Memory B cell (primary cell): ENCODE data around the gene FHIT.

Experiments
- ATAC-seq: fragments of 150-1000 bp; cut with Tn5 transposase; 2 replicates; pipeline ENCODE4 v1.10.0; 2021; ENCODE audit warnings: low read depth, mild to moderate bottlenecking, moderate library complexity
- DNase-seq, 2 donors: peaks; one replicate each; pipeline ENCODE4 v3.0.0; 2022; ENCODE audit warnings: low spot score in 2 of 2
- H3K27ac Mint-ChIP-seq: one replicate; pipeline ENCODE4 v1.8.0; 2022; ENCODE audit warnings: mild to moderate bottlenecking, moderate library complexity, mixed read lengths
- H3K27me3 Mint-ChIP-seq: one replicate; pipeline ENCODE4 v1.8.0; 2022; ENCODE audit warnings: mixed read lengths
- H3K36me3 Mint-ChIP-seq: one replicate; pipeline ENCODE4 v1.8.0; 2022; ENCODE audit warnings: mild to moderate bottlenecking, mixed read lengths
- H3K4me1 Mint-ChIP-seq: one replicate; pipeline ENCODE4 v1.8.0; 2022; ENCODE audit warnings: mixed read lengths
- H3K4me3 Mint-ChIP-seq: one replicate; pipeline ENCODE4 v1.8.0; 2022; ENCODE audit warnings: mild to moderate bottlenecking, moderate library complexity, mixed read lengths
- H3K9me3 Mint-ChIP-seq: one replicate; pipeline ENCODE4 v1.8.0; 2022; ENCODE audit warnings: mixed read lengths

Gene FHIT

DNA sequence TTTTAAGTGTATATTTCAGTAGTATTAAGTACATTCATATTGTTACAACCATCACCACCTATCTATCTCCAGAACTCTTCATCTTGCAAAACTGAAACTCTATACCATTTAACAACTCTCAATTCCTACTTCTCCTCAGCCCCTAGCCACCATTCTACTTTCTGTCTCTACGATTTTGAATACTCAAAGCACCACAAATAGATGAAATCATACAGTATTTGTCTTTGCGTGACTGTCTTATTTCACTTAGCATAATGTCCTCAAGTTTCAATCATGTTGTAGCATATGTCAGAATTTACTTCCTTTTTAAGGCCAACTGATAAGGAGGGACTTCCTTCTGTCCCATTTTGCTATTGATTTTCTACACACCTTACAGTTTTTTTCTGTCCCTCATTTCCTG lies 593.3 kb downstream of the FHIT start:
- ATAC-seq (no peak), DNase-seq (no peak)
- Mint-ChIP-seq H3K27me3 (no peaks in the 10 kb centered on the region), H3K4me3 (no peak overlapping the region), H3K4me1 (no peaks in the 10 kb centered on the region), H3K36me3 (peaks cover 2% of the 10 kb centered on the region), H3K27ac (no peak overlapping the region), H3K9me3 (peaks cover 23% of the 10 kb centered on the region)

DNA sequence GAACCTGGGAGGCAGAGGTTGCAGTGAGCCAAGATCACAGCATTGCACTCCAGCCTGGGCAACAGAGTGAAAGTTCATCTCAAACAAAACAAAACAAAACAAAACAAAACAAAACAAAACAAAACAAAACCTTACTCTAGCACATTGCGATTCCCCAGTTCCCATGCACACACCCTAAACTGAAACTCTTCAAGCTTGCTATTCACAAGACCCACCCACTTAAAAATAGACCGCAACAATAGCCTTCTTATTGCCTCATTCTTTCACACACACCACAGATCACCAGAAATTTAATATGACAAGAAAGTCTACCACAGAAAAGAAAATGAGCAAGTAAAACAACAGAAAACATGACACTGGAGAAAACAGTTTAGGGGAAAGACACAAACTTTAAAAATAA lies 598.4 kb downstream of the FHIT start:
- DNase-seq (no peak), ATAC-seq (no peak)
- no peak overlapping the region for H3K27ac Mint-ChIP-seq
- no peaks in the 10 kb centered on the region for H3K27me3 Mint-ChIP-seq
- H3K4me1 Mint-ChIP-seq = no peaks in the 10 kb centered on the region
- H3K9me3 Mint-ChIP-seq = peaks cover 7% of the 10 kb centered on the region
- no peaks in the 10 kb centered on the region for H3K36me3 Mint-ChIP-seq
- H3K4me3 Mint-ChIP-seq = no peak overlapping the region

DNA sequence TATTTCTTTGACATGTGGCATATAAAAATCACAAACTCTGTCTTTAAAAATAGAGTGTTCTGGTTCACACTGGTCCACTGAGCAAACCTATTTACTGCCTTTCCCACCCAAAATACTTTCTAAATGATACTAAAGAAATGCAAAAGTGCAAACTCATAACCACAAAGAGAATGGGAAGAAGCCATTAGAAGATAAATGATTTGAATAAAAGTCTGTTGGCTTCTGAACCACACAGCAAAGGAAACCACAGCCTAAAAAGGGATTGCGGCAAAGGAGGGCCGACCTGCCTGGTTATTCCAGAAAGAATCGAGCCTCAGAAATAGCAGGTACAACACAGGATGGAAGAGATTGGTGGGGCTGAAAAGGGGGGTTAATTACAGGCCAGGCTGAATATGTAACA lies 599.5 kb downstream of the FHIT start:
- Mint-ChIP-seq H3K4me1 (no peaks in the 10 kb centered on the region), H3K36me3 (no peaks in the 10 kb centered on the region), H3K27ac (no peak overlapping the region), H3K4me3 (no peak overlapping the region), H3K9me3 (peaks cover 7% of the 10 kb centered on the region), H3K27me3 (no peaks in the 10 kb centered on the region)
- DNase-seq (no peak), ATAC-seq (no peak)

DNA sequence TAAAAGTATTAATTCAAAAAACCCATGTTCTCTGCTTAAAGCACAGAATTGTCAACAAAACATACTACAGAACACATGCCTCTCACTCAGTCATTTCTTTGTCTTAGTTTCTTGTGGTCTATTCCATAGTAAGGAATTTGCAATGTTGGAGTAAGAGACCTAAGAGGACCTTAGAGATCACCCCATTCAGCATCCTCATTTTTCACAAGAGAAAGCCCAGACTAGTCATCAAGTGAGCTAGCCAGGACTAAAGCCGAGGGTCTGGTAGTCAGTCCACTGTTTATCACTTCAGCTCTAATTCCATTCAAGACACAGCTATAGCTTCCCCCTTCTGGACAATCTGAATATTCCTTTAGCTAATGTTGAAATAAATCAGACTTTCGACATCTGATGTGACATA lies 601.1 kb downstream of the FHIT start:
- ATAC-seq (no peak), DNase-seq (no peak)
- H3K27me3 Mint-ChIP-seq = no peaks in the 10 kb centered on the region
- no peaks in the 10 kb centered on the region for H3K4me1 Mint-ChIP-seq
- peaks cover 7% of the 10 kb centered on the region for H3K9me3 Mint-ChIP-seq
- no peaks in the 10 kb centered on the region for H3K36me3 Mint-ChIP-seq
- no peak overlapping the region for H3K27ac Mint-ChIP-seq
- no peak overlapping the region for H3K4me3 Mint-ChIP-seq

DNA sequence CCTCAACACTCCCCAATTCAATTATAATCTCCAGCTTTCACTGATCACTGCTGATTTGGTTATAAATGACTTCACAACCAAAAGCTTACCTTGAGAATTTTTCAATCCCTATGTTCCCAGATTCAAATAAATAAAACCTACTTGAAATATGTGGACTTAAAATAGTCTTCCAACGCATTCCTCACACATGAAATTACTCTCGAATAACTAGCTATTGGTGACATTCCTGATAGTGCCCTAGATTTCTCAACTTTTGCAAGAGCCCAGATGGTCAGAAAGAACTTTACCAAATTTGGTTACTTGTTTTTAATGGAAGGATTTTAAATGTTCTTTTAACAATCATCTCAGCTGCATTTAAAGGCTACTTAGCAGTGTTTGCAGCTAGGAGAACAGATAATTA lies 605.5 kb downstream of the FHIT start:
- DNase-seq (no peak), ATAC-seq (no peak)
- no peak overlapping the region for H3K4me3 Mint-ChIP-seq
- no peak overlapping the region for H3K27ac Mint-ChIP-seq
- no peaks in the 10 kb centered on the region for H3K36me3 Mint-ChIP-seq
- H3K27me3 Mint-ChIP-seq = no peaks in the 10 kb centered on the region
- H3K9me3 Mint-ChIP-seq = no peaks in the 10 kb centered on the region
- H3K4me1 Mint-ChIP-seq = no peaks in the 10 kb centered on the region

DNA sequence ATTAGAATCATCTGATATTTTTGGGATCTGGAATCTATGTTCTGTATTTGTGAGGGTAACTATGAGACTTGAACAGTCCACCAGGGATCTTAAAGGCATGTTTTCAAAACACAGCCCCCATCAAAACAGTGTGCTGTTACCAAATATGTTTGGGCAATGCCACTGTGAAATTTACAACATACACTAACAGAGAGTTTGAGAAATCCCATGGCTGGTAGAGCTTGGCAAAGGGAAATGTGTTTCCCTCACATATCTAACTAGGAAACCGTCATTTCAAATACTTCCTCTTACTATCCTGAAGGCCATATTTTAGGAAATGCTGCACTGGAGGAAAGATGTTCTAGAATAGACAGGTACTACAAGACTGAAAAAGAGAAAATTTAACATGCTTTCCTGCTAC lies 607.4 kb downstream of the FHIT start:
- H3K9me3 Mint-ChIP-seq = no peaks in the 10 kb centered on the region
- no peaks in the 10 kb centered on the region for H3K4me1 Mint-ChIP-seq
- no peaks in the 10 kb centered on the region for H3K27me3 Mint-ChIP-seq
- H3K36me3 Mint-ChIP-seq = no peaks in the 10 kb centered on the region
- DNase-seq (no peak), ATAC-seq (no peak)
- H3K27ac Mint-ChIP-seq = no peak overlapping the region
- H3K4me3 Mint-ChIP-seq = no peak overlapping the region

DNA sequence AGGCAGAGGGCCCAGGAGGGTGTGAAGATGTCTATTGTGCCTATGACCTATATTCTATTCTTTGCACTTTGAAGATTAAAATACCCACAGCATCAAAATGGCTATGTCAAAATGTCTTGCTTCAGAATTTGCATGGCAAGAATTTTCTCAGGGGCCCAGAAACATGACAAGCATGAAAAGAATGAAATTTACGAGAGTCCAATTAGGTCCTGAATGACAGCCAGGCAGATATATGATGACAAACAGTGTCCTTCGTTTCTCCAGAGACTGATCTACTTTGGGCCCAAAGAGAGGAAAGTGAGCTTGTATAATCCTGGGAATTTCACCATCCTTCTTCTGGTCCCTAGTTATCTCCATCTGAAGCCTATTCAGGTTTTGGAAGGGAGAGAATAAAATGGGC lies 609.9 kb downstream of the FHIT start:
- DNase-seq = no peak
- H3K27ac Mint-ChIP-seq = no peak overlapping the region
- H3K4me3 Mint-ChIP-seq = no peak overlapping the region
- no peaks in the 10 kb centered on the region for H3K4me1 Mint-ChIP-seq
- no peaks in the 10 kb centered on the region for H3K27me3 Mint-ChIP-seq
- no peak for ATAC-seq
- H3K9me3 Mint-ChIP-seq = no peaks in the 10 kb centered on the region
- no peaks in the 10 kb centered on the region for H3K36me3 Mint-ChIP-seq

DNA sequence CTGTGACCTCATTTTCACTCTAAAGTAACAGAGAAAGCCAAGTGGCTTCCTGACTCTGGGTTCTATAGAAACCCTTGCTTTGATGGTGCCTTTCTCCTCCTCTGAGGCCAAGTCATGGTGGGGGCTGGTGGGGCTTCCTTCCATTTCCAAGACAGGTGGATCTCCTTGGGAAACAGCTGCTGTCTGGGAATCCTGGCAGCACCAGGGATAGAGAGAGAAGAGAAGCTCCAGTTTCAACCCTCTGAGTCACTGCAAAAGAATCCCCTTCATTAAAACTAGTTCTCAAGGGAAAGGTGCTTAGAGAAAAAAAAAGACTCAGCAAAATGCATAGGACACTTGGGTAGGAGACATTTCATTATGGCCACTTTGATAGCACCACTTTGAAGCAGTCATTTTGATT lies 614.4 kb downstream of the FHIT start:
- H3K27me3 Mint-ChIP-seq = no peaks in the 10 kb centered on the region
- no peak overlapping the region for H3K27ac Mint-ChIP-seq
- no peak for ATAC-seq
- H3K4me1 Mint-ChIP-seq = no peaks in the 10 kb centered on the region
- no peaks in the 10 kb centered on the region for H3K36me3 Mint-ChIP-seq
- H3K4me3 Mint-ChIP-seq = no peak overlapping the region
- no peaks in the 10 kb centered on the region for H3K9me3 Mint-ChIP-seq
- DNase-seq = no peak

DNA sequence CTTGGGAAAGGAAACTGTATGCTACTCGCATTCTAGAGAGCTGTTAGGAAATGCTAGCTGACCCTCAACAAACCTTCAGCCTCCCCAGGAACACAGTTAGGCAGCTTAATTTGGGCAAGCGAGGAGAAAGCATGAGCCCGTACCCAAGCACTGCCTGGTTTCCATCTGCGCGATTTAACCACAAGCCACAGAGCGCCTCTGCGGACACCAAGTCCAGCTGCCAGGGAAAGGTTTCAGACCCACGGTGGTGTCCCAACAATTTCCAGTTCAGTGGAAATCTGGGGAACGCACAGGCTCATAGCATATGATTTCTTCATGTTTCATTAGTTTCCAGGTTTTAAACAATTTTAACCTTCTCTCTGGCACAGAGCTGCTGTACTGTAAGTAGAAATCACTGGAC lies 617.6 kb downstream of the FHIT start:
- no peaks in the 10 kb centered on the region for H3K36me3 Mint-ChIP-seq
- H3K27me3 Mint-ChIP-seq = no peaks in the 10 kb centered on the region
- no peak overlapping the region for H3K27ac Mint-ChIP-seq
- no peaks in the 10 kb centered on the region for H3K4me1 Mint-ChIP-seq
- no peak for ATAC-seq
- H3K4me3 Mint-ChIP-seq = no peak overlapping the region
- DNase-seq = no peak
- H3K9me3 Mint-ChIP-seq = no peaks in the 10 kb centered on the region

DNA sequence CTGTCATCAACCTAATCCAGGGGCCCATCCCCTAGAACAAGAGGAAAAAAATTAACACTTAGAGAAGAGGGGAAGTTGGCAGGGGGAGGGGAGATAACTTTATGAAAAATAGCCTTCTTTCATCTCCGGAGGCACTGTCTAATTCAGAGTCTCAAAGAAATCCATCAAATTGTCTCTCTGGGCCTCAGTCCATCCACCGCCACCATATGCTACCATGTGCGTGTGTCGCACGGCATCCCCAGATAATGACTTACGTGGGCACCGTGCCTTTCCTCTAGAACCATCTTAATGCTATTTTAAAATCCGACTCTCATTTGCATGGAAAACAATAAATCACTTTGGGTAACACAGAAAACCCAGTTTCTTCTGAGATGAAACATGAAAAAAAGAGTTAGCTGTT lies 619.7 kb downstream of the FHIT start:
- no peaks in the 10 kb centered on the region for H3K9me3 Mint-ChIP-seq
- no peak overlapping the region for H3K4me3 Mint-ChIP-seq
- no peaks in the 10 kb centered on the region for H3K36me3 Mint-ChIP-seq

DNA sequence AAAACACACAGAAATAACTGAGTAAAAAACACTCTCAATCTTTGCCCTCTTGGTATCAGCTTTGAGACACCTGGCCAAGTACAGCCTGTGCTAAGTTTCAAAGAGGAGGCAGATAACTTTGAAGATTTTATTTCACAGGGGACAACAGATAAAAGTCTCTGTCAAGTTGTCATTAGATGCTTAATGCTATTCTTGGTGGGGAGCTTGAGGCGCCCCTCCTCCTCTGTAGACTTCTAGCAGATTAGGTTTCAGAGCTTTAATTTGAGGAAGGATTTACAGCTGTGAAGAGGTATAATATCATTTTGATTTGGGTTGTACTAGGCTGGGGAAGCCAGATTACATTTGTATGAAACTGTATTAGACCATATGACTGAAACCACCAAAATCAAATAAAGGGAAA lies 620.3 kb downstream of the FHIT start:
- Mint-ChIP-seq H3K36me3 (no peaks in the 10 kb centered on the region), H3K4me3 (no peak overlapping the region), H3K27ac (no peak overlapping the region), H3K27me3 (no peaks in the 10 kb centered on the region), H3K4me1 (no peaks in the 10 kb centered on the region), H3K9me3 (no peaks in the 10 kb centered on the region)
- DNase-seq (no peak), ATAC-seq (no peak)

More for the DNA sequence above, 619.7 kb downstream of the FHIT start:
- DNase-seq = no peak
- no peaks in the 10 kb centered on the region for H3K4me1 Mint-ChIP-seq
- no peaks in the 10 kb centered on the region for H3K27me3 Mint-ChIP-seq
- H3K27ac Mint-ChIP-seq = no peak overlapping the region
- ATAC-seq = no peak

DNA sequence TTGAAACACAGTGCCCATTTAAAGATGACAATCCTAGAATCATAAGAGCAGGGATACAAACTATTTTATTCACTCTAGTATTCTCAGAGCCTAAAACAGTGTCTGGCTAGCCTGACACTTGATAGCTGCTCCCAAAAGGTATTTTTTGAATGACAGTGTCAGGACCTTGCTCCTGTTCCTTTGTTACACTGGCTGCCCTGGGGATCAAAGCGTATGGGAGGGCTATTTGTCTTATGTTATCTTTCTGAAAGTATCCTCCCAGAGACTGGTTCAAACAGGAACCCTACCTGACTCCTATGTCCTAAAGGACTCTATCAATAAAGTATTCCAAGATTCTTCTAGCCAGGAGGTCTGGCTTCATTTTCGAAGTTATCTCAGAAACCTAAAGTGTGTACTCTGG lies 621.4 kb downstream of the FHIT start:
- DNase-seq (no peak), ATAC-seq (no peak)
- Mint-ChIP-seq H3K4me3 (no peak overlapping the region), H3K27me3 (no peaks in the 10 kb centered on the region), H3K9me3 (no peaks in the 10 kb centered on the region), H3K36me3 (no peaks in the 10 kb centered on the region), H3K27ac (no peak overlapping the region), H3K4me1 (no peaks in the 10 kb centered on the region)

DNA sequence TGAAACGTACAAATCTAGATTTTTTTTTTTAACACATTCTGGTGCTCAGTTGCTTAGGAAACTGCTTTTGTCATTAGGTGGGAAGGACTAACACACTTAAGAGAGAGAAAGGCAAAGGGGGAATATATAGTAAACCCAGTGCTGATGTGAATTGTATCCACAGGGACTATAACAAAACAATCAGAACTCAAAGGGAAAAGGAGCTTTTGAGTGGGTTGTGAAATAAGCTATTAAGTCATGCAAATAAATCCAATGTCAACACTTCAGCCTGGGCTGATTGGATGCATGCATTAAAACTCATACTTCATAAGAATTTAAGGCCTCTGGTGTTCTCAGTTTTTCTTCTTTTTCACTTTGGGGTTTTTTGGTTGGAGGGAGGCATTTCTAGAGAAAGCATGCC lies 628.9 kb downstream of the FHIT start:
- H3K4me1 Mint-ChIP-seq = no peaks in the 10 kb centered on the region
- no peak for DNase-seq
- no peak overlapping the region for H3K4me3 Mint-ChIP-seq
- no peak overlapping the region for H3K27ac Mint-ChIP-seq
- H3K36me3 Mint-ChIP-seq = no peaks in the 10 kb centered on the region
- H3K27me3 Mint-ChIP-seq = no peaks in the 10 kb centered on the region
- peaks cover 6% of the 10 kb centered on the region for H3K9me3 Mint-ChIP-seq
- no peak for ATAC-seq

DNA sequence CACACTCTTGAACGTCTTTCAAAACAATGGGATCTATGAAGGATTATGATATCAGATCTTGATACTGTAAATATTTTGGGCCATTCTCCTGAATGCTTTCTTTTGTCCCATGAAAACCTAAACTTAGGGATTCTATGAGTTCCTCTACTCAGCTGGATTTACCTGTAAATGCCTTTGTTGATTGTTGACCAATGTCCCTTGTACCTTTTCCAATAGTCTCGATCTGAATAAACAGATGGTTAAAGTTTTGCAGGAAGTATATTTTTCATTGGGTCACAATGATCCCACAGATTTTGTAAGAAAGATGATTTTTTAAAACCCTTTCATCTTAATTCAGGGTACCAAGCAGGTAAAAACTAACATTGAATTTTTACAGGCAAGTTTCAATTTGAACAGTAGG lies 634.1 kb downstream of the FHIT start:
- Mint-ChIP-seq H3K27ac (no peak overlapping the region), H3K36me3 (no peaks in the 10 kb centered on the region), H3K4me1 (no peaks in the 10 kb centered on the region), H3K4me3 (no peak overlapping the region), H3K9me3 (peaks cover 6% of the 10 kb centered on the region), H3K27me3 (no peaks in the 10 kb centered on the region)
- ATAC-seq (no peak), DNase-seq (no peak)

DNA sequence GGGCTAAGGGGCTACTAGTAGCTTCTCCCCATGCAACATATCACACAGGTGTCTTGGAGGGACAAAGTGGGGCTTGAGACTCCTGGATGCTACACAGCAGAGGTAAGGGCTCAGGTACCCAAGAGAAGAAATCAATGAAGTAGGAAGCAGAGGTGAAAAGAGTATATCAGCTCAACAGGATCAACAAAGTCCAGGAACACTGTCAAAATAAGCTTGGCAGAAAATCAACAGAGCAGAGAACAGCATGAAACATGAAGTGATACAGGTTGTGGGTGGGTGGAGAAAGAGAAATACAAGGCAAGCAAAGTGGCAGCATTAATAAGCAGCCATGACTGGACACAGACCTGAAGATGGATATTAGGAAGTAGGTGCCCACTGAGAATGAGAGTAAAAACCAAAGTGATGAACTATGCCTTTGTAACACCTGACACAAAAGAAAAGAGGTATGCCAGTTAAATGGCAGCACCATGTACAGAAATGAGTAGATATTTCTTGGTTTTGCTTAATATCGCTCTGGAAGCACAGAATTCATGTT lies 637.4 kb downstream of the FHIT start:
- ATAC-seq (no peak), DNase-seq (no peak)
- H3K9me3 Mint-ChIP-seq = peaks cover 2% of the 10 kb centered on the region
- H3K36me3 Mint-ChIP-seq = no peaks in the 10 kb centered on the region
- no peaks in the 10 kb centered on the region for H3K4me1 Mint-ChIP-seq
- no peak overlapping the region for H3K27ac Mint-ChIP-seq
- H3K4me3 Mint-ChIP-seq = no peak overlapping the region
- H3K27me3 Mint-ChIP-seq = no peaks in the 10 kb centered on the region
